Erythroblast (primary cell): ENCODE data around the gene METTL22.

Experiments
- DNase-seq, 2 experiments: peaks; one replicate each; lab custom pipeline; 2025; lab: John Stamatoyannopoulos, UW
- GATA1 ChIP-seq: IDR thresholded peaks from 2 replicates; pipeline ENCODE4 v1.6.1; 2011; ENCODE audit warnings: low read depth, mild to moderate bottlenecking, control low read depth, low read length, moderate library complexity
- POLR2A ChIP-seq: IDR thresholded peaks from 2 replicates; pipeline ENCODE4 v1.6.1; 2011; ENCODE audit warnings: mild to moderate bottlenecking, low read length

Gene METTL22

DNA sequence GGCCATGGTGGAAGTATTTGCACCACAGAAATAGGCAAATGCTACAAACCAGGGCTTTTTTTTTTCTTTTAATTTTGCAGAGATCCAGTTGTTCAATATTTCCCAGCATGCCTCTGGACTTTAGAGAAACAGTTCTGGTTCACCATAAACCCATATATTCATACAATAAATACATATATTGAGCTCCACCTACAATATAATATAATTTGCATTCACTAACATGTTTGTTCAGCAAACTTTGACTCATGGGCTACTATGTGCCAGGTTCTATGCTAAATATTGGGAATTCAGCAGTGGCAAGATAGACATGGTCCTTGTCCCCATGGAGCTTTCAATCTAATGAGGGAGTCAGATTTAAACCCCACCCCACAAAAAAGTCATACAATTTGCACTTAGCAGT, 34.4 kb upstream of the METTL22 start:
- DNase-seq: no peak
- TF ChIP-seq POLR2A (no peak), GATA1 (no peak)

DNA sequence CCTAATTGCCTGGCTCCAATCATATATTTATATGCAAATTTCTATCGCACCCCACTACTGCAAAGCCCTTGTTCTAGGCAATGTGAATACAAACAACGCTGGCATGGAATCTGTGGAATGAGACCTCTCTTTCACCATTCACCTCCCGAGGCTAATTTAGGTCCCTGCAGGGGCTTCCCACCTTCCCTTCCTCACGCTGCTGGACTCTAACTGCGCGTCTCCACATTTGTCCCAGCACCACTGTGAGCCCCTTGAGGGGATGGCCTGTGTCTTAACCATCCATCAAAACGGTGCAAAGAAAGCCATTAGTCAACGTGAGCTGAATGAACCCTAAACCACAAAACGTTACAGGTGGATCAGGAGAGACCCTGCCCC, 32.8 kb upstream of the METTL22 start:
- no peak for DNase-seq
- TF ChIP-seq POLR2A (no peak), GATA1 (no peak)

DNA sequence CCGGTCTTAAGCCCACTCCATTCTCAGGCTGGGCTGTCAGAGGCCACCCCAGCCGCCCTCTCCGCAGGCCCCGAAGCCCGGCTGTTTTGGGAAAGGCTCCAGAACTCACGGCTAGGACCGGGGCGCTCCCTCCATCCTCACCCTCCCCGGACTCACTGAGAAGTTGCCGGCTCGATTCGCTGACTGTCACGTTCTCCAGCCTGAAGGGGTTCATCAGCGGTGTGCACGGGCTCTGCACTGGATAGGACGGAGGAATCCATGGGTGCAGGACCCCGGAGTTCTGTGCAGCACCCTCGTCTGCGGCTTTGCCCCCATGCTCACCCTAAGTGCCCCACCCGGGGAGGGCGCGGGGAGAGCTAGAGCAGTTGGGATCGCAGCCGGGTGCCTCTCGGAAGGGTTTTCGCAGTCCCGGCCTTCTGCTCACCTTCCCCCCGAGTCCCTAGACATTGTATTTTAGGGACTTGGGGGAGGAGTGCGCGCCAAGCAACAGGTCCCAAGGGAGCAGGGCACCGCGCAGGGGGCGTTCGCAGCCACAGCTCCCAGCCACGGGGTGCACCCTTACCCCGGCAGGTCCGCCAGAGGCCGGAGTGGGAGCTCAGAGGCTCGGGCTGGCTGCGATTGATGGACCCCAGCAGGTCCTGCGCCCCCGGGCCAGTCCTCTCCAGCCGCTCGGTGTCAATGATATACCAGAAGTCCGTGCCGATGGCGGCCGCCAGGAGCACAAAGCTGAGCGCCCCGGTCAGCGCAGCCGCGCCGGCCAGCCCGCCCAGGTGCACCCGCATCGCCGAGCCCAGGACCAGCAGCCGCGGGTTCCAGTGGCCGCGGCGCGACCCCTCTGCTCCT, 32.2 kb upstream of the METTL22 start:
- TF ChIP-seq POLR2A: no peak
- TF ChIP-seq GATA1: no peak
- DNase-seq: no peak

DNA sequence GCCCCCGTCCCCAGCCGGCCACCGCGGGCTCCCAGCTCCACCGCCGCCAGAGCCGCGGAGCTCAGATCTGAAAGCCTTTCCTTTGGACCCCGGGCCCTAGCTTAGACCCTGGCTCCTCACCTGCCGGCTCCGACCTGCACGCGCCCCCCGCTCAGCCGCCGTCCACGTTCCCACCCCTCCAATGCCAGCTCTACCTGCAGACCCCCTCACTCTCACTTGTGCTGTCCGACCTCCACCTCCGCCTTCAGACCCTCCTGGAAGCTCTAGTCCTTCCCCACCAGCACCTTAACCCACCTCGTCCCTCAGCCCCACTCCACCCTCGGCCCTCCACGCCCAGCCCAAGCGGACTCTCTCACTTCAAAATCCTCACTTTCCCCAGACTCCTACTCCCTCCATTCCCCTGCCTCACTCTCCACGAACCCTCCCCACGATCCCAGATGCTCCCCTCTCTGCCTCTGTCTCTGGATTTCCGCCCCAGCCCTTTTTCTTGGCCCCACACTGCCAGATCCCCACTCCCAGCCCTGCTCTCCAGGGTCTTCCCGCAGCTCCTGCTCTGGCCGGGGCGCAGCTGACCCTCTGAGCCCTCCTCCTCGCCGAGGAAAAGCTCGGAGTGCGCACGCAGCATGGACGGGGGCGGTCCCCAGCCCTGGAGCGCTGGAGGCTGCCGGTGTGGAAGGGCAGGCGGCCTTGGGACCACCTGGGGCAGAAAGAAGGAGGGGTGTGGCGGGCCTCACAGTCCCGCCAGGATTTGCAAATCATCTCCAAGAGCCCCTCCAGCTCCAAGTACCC, 31.4 kb upstream of the METTL22 start, which contains the start of gene TMEM114:
TMEM114 (minus strand) TSS at position 612 of the 789 bp plus-strand sequence. CDS start 673 bp downstream, outside the sequence.
- DNase-seq: no peak
- TF ChIP-seq GATA1: no peak
- no peak for TF ChIP-seq POLR2A

DNA sequence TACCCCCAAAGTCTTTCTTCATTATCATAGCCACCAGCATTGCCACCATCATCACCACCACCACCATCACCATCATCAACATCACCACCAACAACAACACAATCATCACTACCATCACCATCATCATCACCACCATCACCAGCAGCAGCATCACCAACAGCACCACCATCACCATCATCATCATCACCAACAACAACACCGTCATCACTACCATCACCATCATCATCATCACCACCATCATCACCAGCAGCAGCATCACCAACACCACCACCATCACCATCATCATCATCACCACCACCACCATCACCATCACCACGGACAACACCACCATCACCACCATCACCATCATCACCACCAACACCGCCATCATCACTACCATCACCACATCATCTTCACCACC, 30.7 kb upstream of the METTL22 start:
- DNase-seq: no peak
- no peak for TF ChIP-seq POLR2A
- no peak for TF ChIP-seq GATA1

DNA sequence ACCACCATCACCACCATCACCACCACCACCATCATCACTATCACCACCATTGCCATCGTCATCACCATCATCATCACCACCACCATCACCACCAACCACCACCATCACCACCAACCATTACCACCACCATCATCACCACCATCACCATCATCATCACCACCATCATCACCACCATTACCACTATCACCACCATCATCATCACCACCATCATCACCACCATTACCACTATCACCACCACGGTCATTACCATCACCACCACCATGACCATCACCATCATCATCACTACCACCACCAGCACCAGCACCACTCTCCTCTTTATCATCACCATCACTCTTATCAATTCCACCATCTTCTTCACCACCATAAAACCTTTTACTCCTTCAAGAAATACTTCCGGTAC, 30.0 kb upstream of the METTL22 start:
- DNase-seq: no peak
- TF ChIP-seq GATA1 (no peak), POLR2A (no peak)

DNA sequence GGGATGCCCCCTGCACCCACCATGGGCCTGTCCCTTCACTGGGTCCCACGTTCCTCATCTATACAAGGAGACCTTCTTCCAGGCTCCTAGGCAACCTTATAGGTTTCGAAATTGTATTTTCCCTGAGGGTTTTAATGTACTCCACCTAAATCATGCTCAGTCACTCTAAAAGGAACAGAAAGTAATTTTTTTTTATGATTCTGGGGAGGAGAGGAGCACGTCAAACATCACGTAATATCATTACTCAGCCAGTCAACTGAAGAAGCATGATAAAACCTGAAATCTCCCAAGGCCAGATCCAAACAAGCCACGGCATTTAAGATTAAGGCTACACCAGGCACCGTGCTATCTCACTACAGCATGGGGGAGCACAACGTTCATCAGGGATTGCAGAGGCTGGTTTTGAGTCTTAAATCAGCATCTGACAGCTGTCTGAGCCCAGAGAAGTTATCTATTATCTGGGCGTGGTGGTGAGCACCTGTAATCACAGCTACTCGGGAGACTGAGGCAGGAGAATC, 27.3 kb upstream of the METTL22 start:
- peak; percentile 79 to 89 for DNase-seq
- TF ChIP-seq GATA1 (no peak), POLR2A (no peak)

DNA sequence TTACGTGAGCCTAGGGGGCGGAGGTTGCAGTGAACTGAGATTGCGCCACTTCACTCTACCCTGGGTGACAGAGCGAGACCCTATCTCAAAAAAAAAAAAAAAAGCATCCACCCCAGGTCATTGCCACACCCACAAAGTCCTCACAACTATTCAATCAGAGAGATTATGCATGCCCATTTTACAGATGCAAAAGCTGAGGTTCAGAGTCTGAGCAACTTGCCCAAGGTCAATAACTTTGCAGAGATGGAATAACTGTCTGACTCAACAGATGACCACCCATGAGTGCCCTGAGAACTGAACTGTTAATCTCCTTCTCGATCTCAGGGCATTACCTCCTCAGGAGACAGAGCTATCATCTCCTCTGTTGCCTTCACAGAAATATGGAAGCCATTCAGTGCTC, 25.7 kb upstream of the METTL22 start:
- TF ChIP-seq GATA1: no peak
- TF ChIP-seq POLR2A: no peak
- DNase-seq: no peak

DNA sequence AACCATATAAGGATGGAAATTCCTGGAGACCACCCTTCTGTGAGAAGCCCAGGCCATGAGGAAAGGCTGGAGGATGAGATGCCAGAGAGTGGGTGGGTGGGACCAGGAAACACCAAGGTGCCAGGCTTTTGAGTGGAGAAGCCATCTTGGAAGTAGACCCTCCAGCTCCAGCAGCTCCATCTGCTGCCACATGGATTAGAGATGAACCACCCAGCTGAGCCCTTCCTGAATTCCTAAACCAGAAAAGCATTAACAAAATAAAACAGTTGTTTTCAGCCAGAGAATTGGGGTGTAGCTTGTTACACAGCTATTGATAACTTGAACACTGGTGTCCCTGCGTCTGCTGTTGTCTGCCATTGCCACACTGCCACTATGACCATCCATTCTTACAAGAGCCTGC, 24.9 kb upstream of the METTL22 start:
- TF ChIP-seq GATA1: no peak
- no peak for TF ChIP-seq POLR2A
- DNase-seq: no peak

DNA sequence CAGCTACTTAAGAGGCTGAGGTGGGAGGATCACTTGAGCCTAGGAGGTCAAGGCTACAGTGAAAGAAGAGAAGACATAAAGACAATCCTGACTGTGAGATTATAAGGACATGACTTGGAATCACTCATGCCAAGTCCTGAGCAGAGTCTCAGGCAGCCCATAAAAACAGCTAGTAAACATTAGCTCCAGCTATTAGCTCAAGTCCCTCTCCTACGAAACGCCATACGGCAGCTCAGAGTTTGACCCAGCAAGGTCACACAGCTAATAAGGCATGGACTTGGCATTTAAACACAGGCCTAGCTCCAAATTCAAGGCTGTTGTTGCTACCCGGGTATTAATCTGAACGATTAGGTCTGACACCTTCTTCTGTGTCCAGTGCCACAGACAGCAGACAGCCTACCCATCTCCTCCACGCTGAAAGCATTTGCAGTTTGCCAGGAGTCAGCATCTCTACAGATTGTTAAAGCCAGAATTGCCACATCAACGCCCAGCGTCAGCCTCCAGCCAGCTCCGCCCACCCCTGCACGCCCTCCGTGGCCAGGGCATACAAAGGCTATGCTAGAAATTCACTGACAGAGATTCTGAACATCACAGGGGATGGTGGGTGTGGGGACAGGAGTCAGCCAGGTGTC, 21.2 kb upstream of the METTL22 start:
- no peak for DNase-seq
- TF ChIP-seq GATA1 (no peak), POLR2A (no peak)

DNA sequence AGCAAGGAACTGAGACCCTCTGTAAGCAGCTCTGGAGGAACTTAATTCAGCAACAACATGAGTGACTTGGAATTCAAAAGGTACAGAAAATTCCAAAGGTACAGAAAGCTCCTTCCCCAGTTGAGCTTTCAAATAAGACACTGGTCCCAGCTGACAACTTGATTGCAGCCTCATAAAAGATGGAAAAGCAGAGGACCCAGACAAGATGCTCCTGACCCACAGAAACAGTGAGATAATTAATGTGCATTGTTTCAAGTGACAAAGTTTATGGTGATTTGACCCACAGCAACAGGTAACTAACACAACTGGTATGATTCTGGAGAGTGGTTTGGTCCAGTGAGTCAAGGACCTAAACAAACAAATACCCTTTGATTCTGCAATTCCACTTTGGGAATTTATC, 15.9 kb upstream of the METTL22 start:
- no peak for TF ChIP-seq POLR2A
- no peak for TF ChIP-seq GATA1
- no peak for DNase-seq

DNA sequence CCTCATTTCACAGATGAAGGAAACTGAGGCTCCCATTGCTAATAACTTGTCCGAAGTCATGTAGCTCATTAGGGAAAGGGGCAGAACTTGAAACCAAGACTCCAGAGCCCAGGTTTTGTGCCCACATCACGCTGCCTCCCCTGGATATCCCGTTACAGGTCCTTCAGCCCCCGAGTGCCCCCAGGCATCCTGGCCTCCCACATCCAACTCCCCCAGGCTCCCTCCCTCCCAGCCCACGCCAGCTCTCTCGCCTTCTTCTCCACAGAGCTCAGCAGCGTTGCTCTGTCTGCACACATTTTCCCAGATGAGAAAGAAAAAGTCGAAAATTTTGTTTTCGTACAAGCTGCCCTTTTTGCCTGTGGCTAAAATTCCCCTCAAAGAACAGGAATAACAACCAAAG, 14.3 kb upstream of the METTL22 start:
- no peak for DNase-seq
- TF ChIP-seq POLR2A: no peak
- no peak for TF ChIP-seq GATA1

DNA sequence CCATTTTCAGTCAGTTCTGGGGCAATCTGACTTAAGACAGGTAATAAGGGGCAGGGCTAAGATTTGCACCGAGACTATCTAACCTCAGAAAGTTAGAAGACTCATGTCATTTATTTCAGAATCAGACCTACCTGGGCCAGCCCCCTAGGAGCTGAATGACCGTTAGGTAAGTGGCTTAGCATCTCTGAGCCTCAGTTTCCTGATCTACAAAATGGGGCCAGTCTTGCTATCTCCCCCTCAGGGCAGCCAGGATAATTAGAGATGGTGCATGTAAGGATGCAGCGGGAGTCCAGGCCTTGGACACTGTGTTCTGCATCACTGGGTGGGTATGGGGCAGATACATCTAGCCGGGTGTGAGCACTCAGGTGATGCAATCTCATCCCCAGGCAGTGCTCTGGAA, 10.4 kb upstream of the METTL22 start:
- TF ChIP-seq GATA1 (no peak), POLR2A (no peak)
- DNase-seq: no peak
